ENCODE measurements around the gene ABHD4.

ABHD4 gene

GRCh38 chr14:22653012-22653621, 55.0 kb downstream of the ABHD4 start:
- no peak overlapping the region for H2BK120ac ChIP-seq (ENCODE audit: low read depth, low read length)
- no peak overlapping the region for H4K8ac ChIP-seq (ENCODE audit: low read depth, low read length)
- H3K9ac ChIP-seq (ENCODE audit: low read depth, low read length, poor library complexity) = no peak overlapping the region
- H3K4ac ChIP-seq (ENCODE audit: low read length) = no peak overlapping the region
- H3K9me3 ChIP-seq (replicated peaks in 1 of 2; ENCODE audit: control insufficient read depth in 2 of 2, insufficient read depth in 1 of 2, low read depth in 1 of 2, low read length in 2 of 2) = no peaks in the 10 kb centered on the region
- H4K91ac ChIP-seq (ENCODE audit: low read depth, low read length, poor library complexity) = no peak overlapping the region
- no peak overlapping the region for H3K14ac ChIP-seq (ENCODE audit: low read length)
- no peaks in the 10 kb centered on the region for H3K79me1 ChIP-seq (ENCODE audit: low read depth, low read length)
- H3K27ac ChIP-seq (replicated peaks; ENCODE audit: low read length) = no peak overlapping the region
- H2BK15ac ChIP-seq (ENCODE audit: low read length) = no peak overlapping the region
- H2BK5ac ChIP-seq (ENCODE audit: low read length) = no peak overlapping the region
- no peaks in the 10 kb centered on the region for H3K36me3 ChIP-seq (replicated peaks in 1 of 2; ENCODE audit: control insufficient read depth in 2 of 2, insufficient read depth in 2 of 2, low read length in 2 of 2)
- no peak overlapping the region for H3K18ac ChIP-seq (ENCODE audit: low read length)
- H2AK5ac ChIP-seq (ENCODE audit: low read depth, low read length) = no peak overlapping the region
- H3K4me1 ChIP-seq (ENCODE audit: control insufficient read depth in 2 of 2, insufficient read depth in 1 of 2, low read depth in 1 of 2, low read length in 2 of 2) = no peaks in the 10 kb centered on the region
- DNase-seq (ENCODE audit: low spot score) = peak; percentile 63
- H3K23ac ChIP-seq (ENCODE audit: low read depth, low read length, poor library complexity) = no peak overlapping the region
- H2AFZ ChIP-seq (ENCODE audit: low read length) = peak overlapping the region; percentile 66
- H3K27me3 ChIP-seq (ENCODE audit: control insufficient read depth in 3 of 3, insufficient read depth in 3 of 3, low read depth in 1 of 3, low read length in 3 of 3) = peaks cover 0 to 28% (median 0%) of the 10 kb centered on the region in 3 experiments
- no peak overlapping the region for H2BK12ac ChIP-seq (ENCODE audit: low read length)
- H3K4me3 ChIP-seq (ENCODE audit: low read length in 2 of 2) = no peak overlapping the region
- no CpG with 5 or more reads among the region's 4 CpGs for WGBS, 2 donors (ENCODE audit: extremely low coverage in 2 of 2, insufficient read length in 2 of 2, insufficient replicate concordance in 1 of 2)
- H3K4me2 ChIP-seq (ENCODE audit: insufficient read depth, low read length, poor library complexity, severe bottlenecking) = no peak overlapping the region

GRCh38 chr14:22656226-22656625, 58.1 kb downstream of the ABHD4 start:
- Histone ChIP-seq H3K27me3 (ENCODE audit: control insufficient read depth in 3 of 3, insufficient read depth in 3 of 3, low read depth in 1 of 3, low read length in 3 of 3) (peaks cover 0 to 14% (median 2%) of the 10 kb centered on the region in 3 experiments), H2BK12ac (ENCODE audit: low read length) (no peak overlapping the region), H3K36me3 (replicated peaks in 1 of 2; ENCODE audit: control insufficient read depth in 2 of 2, insufficient read depth in 2 of 2, low read length in 2 of 2) (no peaks in the 10 kb centered on the region), H3K23ac (ENCODE audit: low read depth, low read length, poor library complexity) (no peak overlapping the region), H2BK5ac (ENCODE audit: low read length) (no peak overlapping the region), H3K79me1 (ENCODE audit: low read depth, low read length) (no peaks in the 10 kb centered on the region), H3K18ac (ENCODE audit: low read length) (no peak overlapping the region), H2BK15ac (ENCODE audit: low read length) (no peak overlapping the region), H3K9me3 (replicated peaks in 1 of 2; ENCODE audit: control insufficient read depth in 2 of 2, insufficient read depth in 1 of 2, low read depth in 1 of 2, low read length in 2 of 2) (no peaks in the 10 kb centered on the region), H3K9ac (ENCODE audit: low read depth, low read length, poor library complexity) (no peak overlapping the region), H2AFZ (ENCODE audit: low read length) (no peak overlapping the region), H3K27ac (replicated peaks; ENCODE audit: low read length) (no peak overlapping the region), H3K4ac (ENCODE audit: low read length) (no peak overlapping the region), H3K4me1 (ENCODE audit: control insufficient read depth in 2 of 2, insufficient read depth in 1 of 2, low read depth in 1 of 2, low read length in 2 of 2) (no peaks in the 10 kb centered on the region), H3K4me2 (ENCODE audit: insufficient read depth, low read length, poor library complexity, severe bottlenecking) (no peak overlapping the region), H3K14ac (ENCODE audit: low read length) (no peak overlapping the region), H4K91ac (ENCODE audit: low read depth, low read length, poor library complexity) (no peak overlapping the region), H4K8ac (ENCODE audit: low read depth, low read length) (no peak overlapping the region), H3K4me3 (ENCODE audit: low read length in 2 of 2) (no peak overlapping the region), H2AK5ac (ENCODE audit: low read depth, low read length) (no peak overlapping the region), H2BK120ac (ENCODE audit: low read depth, low read length) (no peak overlapping the region)
- no CpG with 5 or more reads among the region's 2 CpGs for WGBS, 2 donors (ENCODE audit: extremely low coverage in 2 of 2, insufficient read length in 2 of 2, insufficient replicate concordance in 1 of 2)
- DNase-seq (ENCODE audit: low spot score) = no peak

- Histone ChIP-seq H3K27me3 (ENCODE audit: control insufficient read depth in 3 of 3, insufficient read depth in 3 of 3, low read depth in 1 of 3, low read length in 3 of 3) (peaks cover 0 to 11% (median 2%) of the 10 kb centered on the region in 3 experiments), H3K36me3 (replicated peaks in 1 of 2; ENCODE audit: control insufficient read depth in 2 of 2, insufficient read depth in 2 of 2, low read length in 2 of 2) (no peaks in the 10 kb centered on the region), H4K8ac (ENCODE audit: low read depth, low read length) (no peak overlapping the region), H3K4me2 (ENCODE audit: insufficient read depth, low read length, poor library complexity, severe bottlenecking) (no peak overlapping the region), H3K18ac (ENCODE audit: low read length) (no peak overlapping the region), H2AK5ac (ENCODE audit: low read depth, low read length) (no peak overlapping the region), H3K4me3 (ENCODE audit: low read length in 2 of 2) (no peak overlapping the region), H3K27ac (replicated peaks; ENCODE audit: low read length) (no peak overlapping the region), H3K9me3 (replicated peaks in 1 of 2; ENCODE audit: control insufficient read depth in 2 of 2, insufficient read depth in 1 of 2, low read depth in 1 of 2, low read length in 2 of 2) (no peaks in the 10 kb centered on the region), H3K23ac (ENCODE audit: low read depth, low read length, poor library complexity) (no peak overlapping the region), H3K79me1 (ENCODE audit: low read depth, low read length) (no peaks in the 10 kb centered on the region), H2AFZ (ENCODE audit: low read length) (no peak overlapping the region), H2BK12ac (ENCODE audit: low read length) (no peak overlapping the region), H3K4me1 (ENCODE audit: control insufficient read depth in 2 of 2, insufficient read depth in 1 of 2, low read depth in 1 of 2, low read length in 2 of 2) (no peaks in the 10 kb centered on the region), H2BK120ac (ENCODE audit: low read depth, low read length) (no peak overlapping the region), H4K91ac (ENCODE audit: low read depth, low read length, poor library complexity) (no peak overlapping the region), H2BK15ac (ENCODE audit: low read length) (no peak overlapping the region), H2BK5ac (ENCODE audit: low read length) (no peak overlapping the region), H3K9ac (ENCODE audit: low read depth, low read length, poor library complexity) (no peak overlapping the region), H3K4ac (ENCODE audit: low read length) (no peak overlapping the region), H3K14ac (ENCODE audit: low read length) (no peak overlapping the region)
- no peak for DNase-seq (ENCODE audit: low spot score)
- no CpG with 5 or more reads among the region's 8 CpGs for WGBS, 2 donors (ENCODE audit: extremely low coverage in 2 of 2, insufficient read length in 2 of 2, insufficient replicate concordance in 1 of 2)
Measured at GRCh38 chr14:22656945-22657731, 59.0 kb downstream of the ABHD4 start.

GRCh38 chr14:22657861-22658260, 59.8 kb downstream of the ABHD4 start:
- Histone ChIP-seq H3K14ac (ENCODE audit: low read length) (no peak overlapping the region), H3K4me1 (ENCODE audit: control insufficient read depth in 2 of 2, insufficient read depth in 1 of 2, low read depth in 1 of 2, low read length in 2 of 2) (no peaks in the 10 kb centered on the region), H3K9me3 (replicated peaks in 1 of 2; ENCODE audit: control insufficient read depth in 2 of 2, insufficient read depth in 1 of 2, low read depth in 1 of 2, low read length in 2 of 2) (no peaks in the 10 kb centered on the region), H3K79me1 (ENCODE audit: low read depth, low read length) (no peaks in the 10 kb centered on the region), H3K4me2 (ENCODE audit: insufficient read depth, low read length, poor library complexity, severe bottlenecking) (no peak overlapping the region), H2BK15ac (ENCODE audit: low read length) (no peak overlapping the region), H2AK5ac (ENCODE audit: low read depth, low read length) (no peak overlapping the region), H3K27ac (replicated peaks; ENCODE audit: low read length) (no peak overlapping the region), H4K91ac (ENCODE audit: low read depth, low read length, poor library complexity) (no peak overlapping the region), H3K23ac (ENCODE audit: low read depth, low read length, poor library complexity) (no peak overlapping the region), H3K4me3 (ENCODE audit: low read length in 2 of 2) (no peak overlapping the region), H2AFZ (ENCODE audit: low read length) (no peak overlapping the region), H3K36me3 (replicated peaks in 1 of 2; ENCODE audit: control insufficient read depth in 2 of 2, insufficient read depth in 2 of 2, low read length in 2 of 2) (no peaks in the 10 kb centered on the region), H2BK12ac (ENCODE audit: low read length) (no peak overlapping the region), H2BK5ac (ENCODE audit: low read length) (no peak overlapping the region), H3K9ac (ENCODE audit: low read depth, low read length, poor library complexity) (no peak overlapping the region), H3K27me3 (ENCODE audit: control insufficient read depth in 3 of 3, insufficient read depth in 3 of 3, low read depth in 1 of 3, low read length in 3 of 3) (peaks cover 0 to 11% (median 2%) of the 10 kb centered on the region in 3 experiments), H2BK120ac (ENCODE audit: low read depth, low read length) (no peak overlapping the region), H3K18ac (ENCODE audit: low read length) (no peak overlapping the region), H3K4ac (ENCODE audit: low read length) (no peak overlapping the region), H4K8ac (ENCODE audit: low read depth, low read length) (no peak overlapping the region)
- no CpG with 5 or more reads among the region's 1 CpG for WGBS, 2 donors (ENCODE audit: extremely low coverage in 2 of 2, insufficient read length in 2 of 2, insufficient replicate concordance in 1 of 2)
- no peak for DNase-seq (ENCODE audit: low spot score)

Measured in neuronal stem cell (in vitro differentiated cells).